Measurements from ENCODE around the gene FRYL.

GRCh38 chr4:48490680-48491513 lies 289.2 kb downstream of the FRYL start:
- TF ChIP-seq CTCF (IDR thresholded peaks at IDR 0.05; ENCODE audit: low read length) (no peak), EZH2 (IDR thresholded peaks at IDR 0.05; ENCODE audit: borderline replicate concordance, low read length) (no peak)

All from OCI-LY1 (cell line).